ENCODE data around the gene CFAP65. TPM values are rescaled to one million over a fixed set of nuclear protein-coding genes. Genes with fewer than 3 reads are reported as not detected.

The CFAP65 gene
- total RNA-seq, 1 experiment from 2014 or later: 0.33 TPM

DNA sequence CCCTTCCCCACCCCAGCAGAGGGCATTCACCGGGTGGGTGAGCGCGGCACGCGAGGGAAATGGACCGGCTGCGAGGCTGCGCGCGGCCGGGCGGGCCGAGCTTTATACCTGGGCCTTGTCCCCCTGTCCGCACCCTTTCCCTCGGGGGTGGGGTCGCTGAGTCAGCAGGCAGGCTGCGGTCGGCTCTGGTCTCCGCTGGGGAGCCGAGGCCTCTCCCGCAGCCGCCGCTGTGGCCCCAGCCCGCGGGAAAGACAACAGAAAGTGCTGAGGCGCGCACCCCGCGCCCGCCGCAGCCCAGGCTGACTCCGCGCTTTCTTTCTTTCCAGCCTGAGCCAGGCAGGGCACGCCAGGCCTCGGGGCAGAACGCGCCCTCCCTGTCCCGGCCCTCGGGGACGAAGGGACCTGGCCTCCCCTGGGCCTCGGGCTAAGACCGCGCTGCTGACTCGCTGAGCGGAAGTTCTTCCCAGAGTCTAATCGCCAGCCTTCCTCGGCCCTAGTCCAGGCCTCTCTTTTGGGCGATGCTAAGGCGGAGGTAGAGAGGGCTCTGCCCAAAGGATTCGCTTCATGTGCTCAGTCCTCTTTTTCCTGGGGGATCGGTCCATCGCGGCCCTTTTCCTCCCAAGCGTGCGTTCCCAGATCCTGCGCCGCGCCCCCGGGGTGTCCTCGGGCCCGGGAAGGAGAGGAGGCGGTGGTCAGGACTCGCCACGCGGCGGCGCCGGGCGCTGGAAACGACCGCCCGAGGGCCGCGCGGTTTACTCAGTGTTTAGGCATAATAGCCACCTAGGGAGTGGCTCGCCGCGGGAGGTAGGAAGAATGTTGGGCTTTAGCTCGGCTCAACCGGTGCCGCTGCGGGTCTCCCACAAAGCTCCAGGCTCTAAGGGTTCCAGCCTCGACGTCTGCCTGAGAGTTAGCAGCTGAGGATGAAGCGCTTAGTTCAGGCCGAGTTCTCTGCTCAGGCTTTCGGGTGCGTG lies 47.7 kb downstream of the CFAP65 start, which contains the start of gene CRYBA2:
Gene CRYBA2, minus strand, starts transcription at position 78 of the 971 bp plus-strand sequence. CDS start 246 bp downstream, outside the sequence.
- no peaks in the 10 kb centered on the region for H3K36me3 ChIP-seq (ENCODE audit: control insufficient read depth, insufficient read depth, low read length)
- ATAC-seq: no peak
- peaks cover 2% of the 10 kb centered on the region; the same call in 1 of the 2 replicates for H3K27me3 ChIP-seq (ENCODE audit: control insufficient read depth, insufficient read depth, low read length)
- H3K27ac ChIP-seq (ENCODE audit: low read length): no peak within 1 kb of the TSS
- intact Hi-C loops (cut with micrococcal nuclease; ENCODE audit: unreplicated experiment): loop anchor here (10.0 kb wide), 1 partner anchor 161 kb away; no protein-coding TSS in a partner anchor
- DNase-seq (ENCODE audit: low read depth, low spot score): no peak
- POLR2A ChIA-PET: no interaction called here
- in situ Hi-C loops (cut with HindIII; ENCODE audit: low pct_unique_long_range_greater_than_20kb, low sequenced_read_pairs): no loop called here
- H3K4me1 ChIP-seq (ENCODE audit: control insufficient read depth, insufficient read depth, low read length): 0 out of 2 replicates have a peak, but pooled peaks cover 4% of the 10 kb centered on the region
- H3K4me3 ChIP-seq (ENCODE audit: low read depth in 2 of 2, low read length in 2 of 2): no peak within 1 kb of the TSS
- no peaks in the 10 kb centered on the region for H3K9me3 ChIP-seq (ENCODE audit: control insufficient read depth, insufficient read depth, low read depth, low read length)
- CTCF ChIA-PET: interaction anchor here (3.3 kb wide), 1 partner anchor 13 kb away, joined by 20 read pairs; no protein-coding TSS in a partner anchor
- TF ChIP-seq POLR2AphosphoS5 (IDR thresholded peaks at IDR 0.05; ENCODE audit: low read depth, low read length) (no peak), TCF7L2 (IDR thresholded peaks at IDR 0.05; ENCODE audit: low read depth, low read length) (no peak), SIN3A (IDR thresholded peaks at IDR 0.05; ENCODE audit: borderline replicate concordance, insufficient read depth, low read depth, low read length) (no peak)
- TF ChIP-seq, protein P1, sequence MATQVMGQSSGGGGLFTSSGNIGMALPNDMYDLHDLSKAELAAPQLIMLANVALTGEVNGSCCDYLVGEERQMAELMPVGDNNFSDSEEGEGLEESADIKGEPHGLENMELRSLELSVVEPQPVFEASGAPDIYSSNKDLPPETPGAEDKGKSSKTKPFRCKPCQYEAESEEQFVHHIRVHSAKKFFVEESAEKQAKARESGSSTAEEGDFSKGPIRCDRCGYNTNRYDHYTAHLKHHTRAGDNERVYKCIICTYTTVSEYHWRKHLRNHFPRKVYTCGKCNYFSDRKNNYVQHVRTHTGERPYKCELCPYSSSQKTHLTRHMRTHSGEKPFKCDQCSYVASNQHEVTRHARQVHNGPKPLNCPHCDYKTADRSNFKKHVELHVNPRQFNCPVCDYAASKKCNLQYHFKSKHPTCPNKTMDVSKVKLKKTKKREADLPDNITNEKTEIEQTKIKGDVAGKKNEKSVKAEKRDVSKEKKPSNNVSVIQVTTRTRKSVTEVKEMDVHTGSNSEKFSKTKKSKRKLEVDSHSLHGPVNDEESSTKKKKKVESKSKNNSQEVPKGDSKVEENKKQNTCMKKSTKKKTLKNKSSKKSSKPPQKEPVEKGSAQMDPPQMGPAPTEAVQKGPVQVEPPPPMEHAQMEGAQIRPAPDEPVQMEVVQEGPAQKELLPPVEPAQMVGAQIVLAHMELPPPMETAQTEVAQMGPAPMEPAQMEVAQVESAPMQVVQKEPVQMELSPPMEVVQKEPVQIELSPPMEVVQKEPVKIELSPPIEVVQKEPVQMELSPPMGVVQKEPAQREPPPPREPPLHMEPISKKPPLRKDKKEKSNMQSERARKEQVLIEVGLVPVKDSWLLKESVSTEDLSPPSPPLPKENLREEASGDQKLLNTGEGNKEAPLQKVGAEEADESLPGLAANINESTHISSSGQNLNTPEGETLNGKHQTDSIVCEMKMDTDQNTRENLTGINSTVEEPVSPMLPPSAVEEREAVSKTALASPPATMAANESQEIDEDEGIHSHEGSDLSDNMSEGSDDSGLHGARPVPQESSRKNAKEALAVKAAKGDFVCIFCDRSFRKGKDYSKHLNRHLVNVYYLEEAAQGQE (IDR thresholded peaks at IDR 0.05; ENCODE audit: insufficient read depth in 1 of 2, low read depth in 2 of 2, low read length in 1 of 2): no peak
- TF ChIP-seq, protein P2, sequence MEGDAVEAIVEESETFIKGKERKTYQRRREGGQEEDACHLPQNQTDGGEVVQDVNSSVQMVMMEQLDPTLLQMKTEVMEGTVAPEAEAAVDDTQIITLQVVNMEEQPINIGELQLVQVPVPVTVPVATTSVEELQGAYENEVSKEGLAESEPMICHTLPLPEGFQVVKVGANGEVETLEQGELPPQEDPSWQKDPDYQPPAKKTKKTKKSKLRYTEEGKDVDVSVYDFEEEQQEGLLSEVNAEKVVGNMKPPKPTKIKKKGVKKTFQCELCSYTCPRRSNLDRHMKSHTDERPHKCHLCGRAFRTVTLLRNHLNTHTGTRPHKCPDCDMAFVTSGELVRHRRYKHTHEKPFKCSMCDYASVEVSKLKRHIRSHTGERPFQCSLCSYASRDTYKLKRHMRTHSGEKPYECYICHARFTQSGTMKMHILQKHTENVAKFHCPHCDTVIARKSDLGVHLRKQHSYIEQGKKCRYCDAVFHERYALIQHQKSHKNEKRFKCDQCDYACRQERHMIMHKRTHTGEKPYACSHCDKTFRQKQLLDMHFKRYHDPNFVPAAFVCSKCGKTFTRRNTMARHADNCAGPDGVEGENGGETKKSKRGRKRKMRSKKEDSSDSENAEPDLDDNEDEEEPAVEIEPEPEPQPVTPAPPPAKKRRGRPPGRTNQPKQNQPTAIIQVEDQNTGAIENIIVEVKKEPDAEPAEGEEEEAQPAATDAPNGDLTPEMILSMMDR (IDR thresholded peaks at IDR 0.05): no peak
- BruUV-seq (replicated peaks): no TSS peak

GRCh38 chr2:218992703-218993344 lies 48.5 kb downstream of the CFAP65 start:
- no peaks in the 10 kb centered on the region for H3K9me3 ChIP-seq (ENCODE audit: control insufficient read depth, insufficient read depth, low read depth, low read length)
- no TSS peak for BruUV-seq (replicated peaks)
- in situ Hi-C loops (cut with HindIII; ENCODE audit: low pct_unique_long_range_greater_than_20kb, low sequenced_read_pairs) (no loop called here), intact Hi-C loops (cut with micrococcal nuclease; ENCODE audit: unreplicated experiment) (loop anchor here (10.0 kb wide), 1 partner anchor 162 kb away; no protein-coding TSS in a partner anchor)
- no peak overlapping the region for H3K4me3 ChIP-seq (ENCODE audit: low read depth in 2 of 2, low read length in 2 of 2)
- 0 out of 2 replicates have a peak, but pooled peaks cover 4% of the 10 kb centered on the region for H3K4me1 ChIP-seq (ENCODE audit: control insufficient read depth, insufficient read depth, low read length)
- no peak for ATAC-seq
- CTCF ChIA-PET: interaction anchor here (1.0 kb wide), 1 partner anchor 11 kb away, joined by 4 read pairs; no protein-coding TSS in a partner anchor
- POLR2A ChIA-PET: no interaction called here
- H3K27ac ChIP-seq (ENCODE audit: low read length): no peak overlapping the region
- no peak for DNase-seq (ENCODE audit: low read depth, low spot score)
- no peak for TF ChIP-seq TCF7L2 (IDR thresholded peaks at IDR 0.05; ENCODE audit: low read depth, low read length)
- TF ChIP-seq, protein P2 (IDR thresholded peaks at IDR 0.05): no peak
- TF ChIP-seq POLR2AphosphoS5 (IDR thresholded peaks at IDR 0.05; ENCODE audit: low read depth, low read length): no peak
- TF ChIP-seq, protein P1 (IDR thresholded peaks at IDR 0.05; ENCODE audit: insufficient read depth in 1 of 2, low read depth in 2 of 2, low read length in 1 of 2): no peak
- no peak for TF ChIP-seq SIN3A (IDR thresholded peaks at IDR 0.05; ENCODE audit: borderline replicate concordance, insufficient read depth, low read depth, low read length)
- peaks cover 2% of the 10 kb centered on the region; the same call in 1 of the 2 replicates for H3K27me3 ChIP-seq (ENCODE audit: control insufficient read depth, insufficient read depth, low read length)
- H3K36me3 ChIP-seq (ENCODE audit: control insufficient read depth, insufficient read depth, low read length): no peaks in the 10 kb centered on the region

Data from Panc1 (cell line).